ENCODE results near the gene IDE.

GRCh38 chr10:92410501-92410900 lies 163.4 kb downstream of the IDE start:
- no peak for TF ChIP-seq CTCF (conservative IDR thresholded peaks at IDR 0.05; ENCODE audit: low read depth, low read length)
- TF ChIP-seq CEBPB (IDR thresholded peaks at IDR 0.05; ENCODE audit: low read depth, low read length), result no peak
- no peak for TF ChIP-seq POLR2A (IDR thresholded peaks at IDR 0.05; ENCODE audit: low read depth, low read length)
- no peak for TF ChIP-seq RAD21 (IDR thresholded peaks at IDR 0.05; ENCODE audit: low read length)
- TF ChIP-seq USF2 (IDR thresholded peaks at IDR 0.05; ENCODE audit: low read depth, low read length), result no peak
- TF ChIP-seq MAFK (IDR thresholded peaks at IDR 0.05; ENCODE audit: low read depth, low read length), result no peak
- TF ChIP-seq SMC3 (IDR thresholded peaks at IDR 0.05; ENCODE audit: low read depth, low read length), result no peak
- no peak for TF ChIP-seq MXI1 (IDR thresholded peaks at IDR 0.05; ENCODE audit: borderline replicate concordance, low read depth, low read length)
- TF ChIP-seq CHD1 (IDR thresholded peaks at IDR 0.05; ENCODE audit: low read depth, low read length), result no peak
- no peak for TF ChIP-seq BHLHE40 (IDR thresholded peaks at IDR 0.05; ENCODE audit: low read depth, low read length)
- TF ChIP-seq RFX5 (IDR thresholded peaks at IDR 0.05; ENCODE audit: low read depth, low read length), result no peak
- no peak for TF ChIP-seq RCOR1 (IDR thresholded peaks at IDR 0.05; ENCODE audit: insufficient replicate concordance, low read length)
- TF ChIP-seq NFE2L2 (IDR thresholded peaks at IDR 0.05; ENCODE audit: low read depth, low read length), result no peak
